ENCODE measurements around the gene GSKIP. TPM values are rescaled to one million over a fixed set of nuclear protein-coding genes. Genes with fewer than 3 reads are reported as not detected.

Gene GSKIP
- polyA plus RNA-seq, 1 donor from 2014 or later, result 87.4 TPM

DNA sequence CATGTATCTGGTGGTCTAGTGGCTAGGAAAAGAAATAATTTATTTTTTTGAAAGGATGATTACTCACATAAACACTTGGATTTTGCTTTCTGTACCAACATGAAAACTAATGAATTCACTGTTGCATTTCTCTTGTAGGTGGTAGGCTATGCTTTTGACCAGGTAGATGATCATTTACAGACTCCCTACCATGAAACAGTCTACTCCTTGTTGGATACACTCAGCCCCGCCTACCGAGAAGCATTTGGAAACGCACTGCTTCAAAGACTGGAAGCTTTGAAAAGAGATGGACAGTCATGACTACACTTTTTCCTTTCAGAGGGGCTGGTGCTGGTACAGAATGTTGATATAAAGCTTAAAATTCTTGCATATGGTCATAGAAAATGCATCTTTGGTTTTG, 22.1 kb downstream of the GSKIP start:
- H4K20me1 ChIP-seq (ENCODE audit: insufficient read depth), result no peaks in the 10 kb centered on the region
- H3K27me3 ChIP-seq (ENCODE audit: insufficient read depth, low read depth, low read length), result no peaks in the 10 kb centered on the region
- H3K9me2 ChIP-seq (ENCODE audit: insufficient read depth, low read length), result no peaks in the 10 kb centered on the region
- H3K4me3 ChIP-seq (ENCODE audit: low read length), result no peak overlapping the region
- TF ChIP-seq SMC3 (conservative IDR thresholded peaks at IDR 0.05; ENCODE audit: poor library complexity), result no peak
- no peak overlapping the region for H3K27ac ChIP-seq (ENCODE audit: low read length)
- H2AFZ ChIP-seq (ENCODE audit: low read depth, low read length), result no peak overlapping the region
- no peak overlapping the region for H3K9ac ChIP-seq (ENCODE audit: low read length)
- no peaks in the 10 kb centered on the region for H3K79me2 ChIP-seq (replicated peaks; ENCODE audit: insufficient read depth, low read length)
- H3K36me3 ChIP-seq (ENCODE audit: insufficient read depth, low read length), result no peaks in the 10 kb centered on the region
- no peak overlapping the region for H3K4me2 ChIP-seq (ENCODE audit: low read length)
- H3K9me3 ChIP-seq (ENCODE audit: low read length), result no peaks in the 10 kb centered on the region
- H3F3A ChIP-seq (ENCODE audit: insufficient read depth, low read length, poor library complexity, severe bottlenecking), result no peaks in the 10 kb centered on the region

- TF ChIP-seq SMC3 (conservative IDR thresholded peaks at IDR 0.05; ENCODE audit: poor library complexity), result no peak
- TF ChIP-seq POLR2AphosphoS5 (IDR thresholded peaks at IDR 0.05), result no peak
- no peak for TF ChIP-seq EP300 (conservative IDR thresholded peaks at IDR 0.05; ENCODE audit: poor library complexity, severe bottlenecking)
- TF ChIP-seq, protein P1, sequence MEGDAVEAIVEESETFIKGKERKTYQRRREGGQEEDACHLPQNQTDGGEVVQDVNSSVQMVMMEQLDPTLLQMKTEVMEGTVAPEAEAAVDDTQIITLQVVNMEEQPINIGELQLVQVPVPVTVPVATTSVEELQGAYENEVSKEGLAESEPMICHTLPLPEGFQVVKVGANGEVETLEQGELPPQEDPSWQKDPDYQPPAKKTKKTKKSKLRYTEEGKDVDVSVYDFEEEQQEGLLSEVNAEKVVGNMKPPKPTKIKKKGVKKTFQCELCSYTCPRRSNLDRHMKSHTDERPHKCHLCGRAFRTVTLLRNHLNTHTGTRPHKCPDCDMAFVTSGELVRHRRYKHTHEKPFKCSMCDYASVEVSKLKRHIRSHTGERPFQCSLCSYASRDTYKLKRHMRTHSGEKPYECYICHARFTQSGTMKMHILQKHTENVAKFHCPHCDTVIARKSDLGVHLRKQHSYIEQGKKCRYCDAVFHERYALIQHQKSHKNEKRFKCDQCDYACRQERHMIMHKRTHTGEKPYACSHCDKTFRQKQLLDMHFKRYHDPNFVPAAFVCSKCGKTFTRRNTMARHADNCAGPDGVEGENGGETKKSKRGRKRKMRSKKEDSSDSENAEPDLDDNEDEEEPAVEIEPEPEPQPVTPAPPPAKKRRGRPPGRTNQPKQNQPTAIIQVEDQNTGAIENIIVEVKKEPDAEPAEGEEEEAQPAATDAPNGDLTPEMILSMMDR (IDR thresholded peaks at IDR 0.05; ENCODE audit: poor library complexity, severe bottlenecking), result no peak
- TF ChIP-seq, protein P2, sequence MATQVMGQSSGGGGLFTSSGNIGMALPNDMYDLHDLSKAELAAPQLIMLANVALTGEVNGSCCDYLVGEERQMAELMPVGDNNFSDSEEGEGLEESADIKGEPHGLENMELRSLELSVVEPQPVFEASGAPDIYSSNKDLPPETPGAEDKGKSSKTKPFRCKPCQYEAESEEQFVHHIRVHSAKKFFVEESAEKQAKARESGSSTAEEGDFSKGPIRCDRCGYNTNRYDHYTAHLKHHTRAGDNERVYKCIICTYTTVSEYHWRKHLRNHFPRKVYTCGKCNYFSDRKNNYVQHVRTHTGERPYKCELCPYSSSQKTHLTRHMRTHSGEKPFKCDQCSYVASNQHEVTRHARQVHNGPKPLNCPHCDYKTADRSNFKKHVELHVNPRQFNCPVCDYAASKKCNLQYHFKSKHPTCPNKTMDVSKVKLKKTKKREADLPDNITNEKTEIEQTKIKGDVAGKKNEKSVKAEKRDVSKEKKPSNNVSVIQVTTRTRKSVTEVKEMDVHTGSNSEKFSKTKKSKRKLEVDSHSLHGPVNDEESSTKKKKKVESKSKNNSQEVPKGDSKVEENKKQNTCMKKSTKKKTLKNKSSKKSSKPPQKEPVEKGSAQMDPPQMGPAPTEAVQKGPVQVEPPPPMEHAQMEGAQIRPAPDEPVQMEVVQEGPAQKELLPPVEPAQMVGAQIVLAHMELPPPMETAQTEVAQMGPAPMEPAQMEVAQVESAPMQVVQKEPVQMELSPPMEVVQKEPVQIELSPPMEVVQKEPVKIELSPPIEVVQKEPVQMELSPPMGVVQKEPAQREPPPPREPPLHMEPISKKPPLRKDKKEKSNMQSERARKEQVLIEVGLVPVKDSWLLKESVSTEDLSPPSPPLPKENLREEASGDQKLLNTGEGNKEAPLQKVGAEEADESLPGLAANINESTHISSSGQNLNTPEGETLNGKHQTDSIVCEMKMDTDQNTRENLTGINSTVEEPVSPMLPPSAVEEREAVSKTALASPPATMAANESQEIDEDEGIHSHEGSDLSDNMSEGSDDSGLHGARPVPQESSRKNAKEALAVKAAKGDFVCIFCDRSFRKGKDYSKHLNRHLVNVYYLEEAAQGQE (IDR thresholded peaks at IDR 0.05; ENCODE audit: borderline replicate concordance), result no peak
- no peak for TF ChIP-seq MXI1 (conservative IDR thresholded peaks at IDR 0.05; ENCODE audit: poor library complexity, severe bottlenecking)
- Histone ChIP-seq H3K27ac (ENCODE audit: low read length) (no peak overlapping the region), H3F3A (ENCODE audit: insufficient read depth, low read length, poor library complexity, severe bottlenecking) (peaks cover 4% of the 10 kb centered on the region), H3K79me2 (replicated peaks; ENCODE audit: insufficient read depth, low read length) (no peaks in the 10 kb centered on the region), H3K9ac (ENCODE audit: low read length) (peak overlapping the region; percentile 60), H3K9me2 (ENCODE audit: insufficient read depth, low read length) (no peaks in the 10 kb centered on the region), H2AFZ (ENCODE audit: low read depth, low read length) (peak overlapping the region; percentile 57), H4K20me1 (ENCODE audit: insufficient read depth) (no peaks in the 10 kb centered on the region), H3K4me2 (ENCODE audit: low read length) (peak overlapping the region; percentile 78), H3K9me3 (ENCODE audit: low read length) (no peaks in the 10 kb centered on the region), H3K27me3 (ENCODE audit: insufficient read depth, low read depth, low read length) (peaks cover 5% of the 10 kb centered on the region), H3K4me3 (ENCODE audit: low read length) (peak overlapping the region; percentile 92), H3K36me3 (ENCODE audit: insufficient read depth, low read length) (no peaks in the 10 kb centered on the region)
These were observed 27.6 kb downstream of the GSKIP start for GRCh38 chr14:96390965-96391292.

GRCh38 chr14:96391293-96392118, 28.2 kb downstream of the GSKIP start:
- Histone ChIP-seq H4K20me1 (ENCODE audit: insufficient read depth) (no peaks in the 10 kb centered on the region), H3K79me2 (replicated peaks; ENCODE audit: insufficient read depth, low read length) (no peaks in the 10 kb centered on the region), H2AFZ (ENCODE audit: low read depth, low read length) (peak overlapping the region; percentile 57), H3K27me3 (ENCODE audit: insufficient read depth, low read depth, low read length) (peaks cover 5% of the 10 kb centered on the region), H3K4me2 (ENCODE audit: low read length) (peak overlapping the region; percentile 78), H3K27ac (ENCODE audit: low read length) (no peak overlapping the region), H3K9me3 (ENCODE audit: low read length) (no peaks in the 10 kb centered on the region), H3K4me3 (ENCODE audit: low read length) (peak overlapping the region; percentile 92), H3K36me3 (ENCODE audit: insufficient read depth, low read length) (no peaks in the 10 kb centered on the region), H3F3A (ENCODE audit: insufficient read depth, low read length, poor library complexity, severe bottlenecking) (peaks cover 4% of the 10 kb centered on the region), H3K9me2 (ENCODE audit: insufficient read depth, low read length) (no peaks in the 10 kb centered on the region), H3K9ac (ENCODE audit: low read length) (peak overlapping the region; percentile 60)
- peak; percentile 86 for TF ChIP-seq MXI1 (conservative IDR thresholded peaks at IDR 0.05; ENCODE audit: poor library complexity, severe bottlenecking)
- TF ChIP-seq RAD21 (conservative IDR thresholded peaks at IDR 0.05), result no peak
- TF ChIP-seq POLR2AphosphoS5 (IDR thresholded peaks at IDR 0.05), result peak; percentile 8

All from neural cell (in vitro differentiated cells).